Non-pigmented ciliary epithelial cell (primary cell): ENCODE data around the gene TBXAS1.

ENCODE experiments used
- DNase-seq: peaks from one replicate; pipeline ENCODE4 v3.0.0-alpha.2; 2010; ENCODE audit warnings: low read depth

The TBXAS1 gene

GRCh38 chr7:139829025-139829774 is at the start of gene TBXAS1:
Gene TBXAS1, plus strand, starts transcription at chr7:139829264. Its CDS starts 127 bp downstream, at chr7:139829391.
- DNase-seq: no peak

GRCh38 chr7:139782932-139783331 is 46.1 kb upstream of the TBXAS1 start:
- no peak for DNase-seq

GRCh38 chr7:139783647-139784385 is 45.2 kb upstream of the TBXAS1 start:
- no peak for DNase-seq

GRCh38 chr7:139784648-139785047 is 44.4 kb upstream of the TBXAS1 start:
- no peak for DNase-seq

GRCh38 chr7:139791316-139791715 is 37.7 kb upstream of the TBXAS1 start:
- DNase-seq: no peak

- DNase-seq: no peak
These were observed 31.5 kb upstream of the TBXAS1 start for GRCh38 chr7:139797607-139798006.

- no peak for DNase-seq
These were observed 30.8 kb upstream of the TBXAS1 start for GRCh38 chr7:139798221-139798620.

- no peak for DNase-seq
These were observed 30.2 kb upstream of the TBXAS1 start for GRCh38 chr7:139798892-139799291.

- no peak for DNase-seq
These were observed 29.5 kb upstream of the TBXAS1 start for GRCh38 chr7:139799586-139799985.

GRCh38 chr7:139804571-139804970 is 24.5 kb upstream of the TBXAS1 start:
- DNase-seq: no peak

- DNase-seq: no peak
These were observed 22.1 kb upstream of the TBXAS1 start for GRCh38 chr7:139807009-139807408.

- no peak for DNase-seq
These were observed 20.6 kb upstream of the TBXAS1 start for GRCh38 chr7:139808427-139808826.

GRCh38 chr7:139808846-139809442 is 20.1 kb upstream of the TBXAS1 start:
- no peak for DNase-seq

- DNase-seq: no peak
These were observed 18.0 kb upstream of the TBXAS1 start for GRCh38 chr7:139811066-139811465.

- DNase-seq: no peak
These were observed 15.9 kb upstream of the TBXAS1 start for GRCh38 chr7:139813151-139813550.

- no peak for DNase-seq
These were observed 15.4 kb upstream of the TBXAS1 start for GRCh38 chr7:139813689-139814088.

GRCh38 chr7:139817249-139817648 is 11.8 kb upstream of the TBXAS1 start:
- no peak for DNase-seq

- no peak for DNase-seq
These were observed 9.0 kb upstream of the TBXAS1 start for GRCh38 chr7:139820089-139820488.

GRCh38 chr7:139821349-139822105 is 7.5 kb upstream of the TBXAS1 start:
- DNase-seq: no peak

GRCh38 chr7:139822855-139823254 is 6.2 kb upstream of the TBXAS1 start:
- DNase-seq: no peak

GRCh38 chr7:139823959-139824521 is 5.0 kb upstream of the TBXAS1 start:
- DNase-seq: peak; percentile 42
